Body of pancreas (tissue), 4 donors: ENCODE results near the gene LSM4. TPM values are rescaled to one million over a fixed set of nuclear protein-coding genes. Genes with fewer than 3 reads are reported as not detected.
"Not testable (repeated sequence)": the region's sequence is repeated elsewhere in the genome, so short reads cannot be mapped to it uniquely, and the experiment has no call there.

Experiments used
- ATAC-seq: fragments of 150-250 bp; one replicate; pipeline ENCODE4 v1.9.1; 2016
- DNase-seq, 4 donors: peaks; one replicate each; pipeline ENCODE4 v3.0.0-alpha.2; 2019
- H3K27ac ChIP-seq, 4 donors: fragments of 200-600 bp; sonication (generic); 1 replicate in 3 of 4; 2 replicates in 1 of 4; pipeline versions ENCODE4 v1.5.1 to v1.6.1; 2016 to 2019; ENCODE audit warnings: mild to moderate bottlenecking in 1 of 4, mixed read lengths in 1 of 4, moderate library complexity in 1 of 4
- H3K27me3 ChIP-seq, 2 donors: fragments of 200-600 bp; sonication (generic); one replicate each; pipeline ENCODE4 v1.6.0; 2016; ENCODE audit warnings: mild to moderate bottlenecking in 1 of 2
- H3K36me3 ChIP-seq, 2 donors: fragments of 200-600 bp; sonication (generic); replicated peaks in 1 of 2; 2 replicates each; pipeline ENCODE4 v1.5.1; 2016; ENCODE audit warnings: low read depth in 2 of 2; ENCODE audit not compliant: insufficient read depth in 1 of 2
- H3K4me1 ChIP-seq: fragments of 200-600 bp; sonication (generic); one replicate; pipeline ENCODE4 v1.6.0; 2016
- H3K4me3 ChIP-seq, 2 donors: fragments of 200-600 bp; sonication (generic); 1 replicate in 1 of 2; 2 replicates in 1 of 2; pipeline ENCODE4 v1.5.1; 2016 to 2019
- H3K9me3 ChIP-seq, 3 donors: fragments of 200-600 bp; sonication (generic); 1 replicate in 2 of 3; 2 replicates in 1 of 3; pipeline ENCODE4 v1.5.1; 2016
- POLR2A ChIP-seq, 3 donors: fragments of 450-650 bp; IDR thresholded peaks; one replicate each; pipeline ENCODE4 v1.6.1; 2016; ENCODE audit warnings: antibody characterized with exemption in 3 of 3, mild to moderate bottlenecking in 2 of 3
- WGBS, 2 donors: methylation state at CpG; one replicate each; pipeline ENCODE4 v1.1.5; 2017; 5-methylcytosine and 5-hydroxymethylcytosine counted together
- intact Hi-C: fragments of 100-400 bp; cut with DNase I; formaldehyde crosslinking; loops from one replicate; pipeline ENCODE4 v1.15.1; 2023
- total RNA-seq, 2 donors: library from RNA; depleted of rRNA; stranded (reverse); fragments of >200 nt; gene quantifications; one replicate each; pipeline ENCODE4 v1.1.0, GENCODE V29; 2016
- TF ChIP-seq, protein P1 (sequence below), 7 experiments: fragments of 450-650 bp in 4 of 7; fragments of 200-600 bp in 3 of 7; sonication (generic) in 3 of 7; IDR thresholded peaks; one replicate each; pipeline ENCODE4 v1.5.1; 2016 to 2019; ENCODE audit warnings: antibody characterized with exemption in 7 of 7

Gene LSM4
- total RNA-seq, 2 donors from 2014 or later: 45.7 to 94.6 TPM

DNA sequence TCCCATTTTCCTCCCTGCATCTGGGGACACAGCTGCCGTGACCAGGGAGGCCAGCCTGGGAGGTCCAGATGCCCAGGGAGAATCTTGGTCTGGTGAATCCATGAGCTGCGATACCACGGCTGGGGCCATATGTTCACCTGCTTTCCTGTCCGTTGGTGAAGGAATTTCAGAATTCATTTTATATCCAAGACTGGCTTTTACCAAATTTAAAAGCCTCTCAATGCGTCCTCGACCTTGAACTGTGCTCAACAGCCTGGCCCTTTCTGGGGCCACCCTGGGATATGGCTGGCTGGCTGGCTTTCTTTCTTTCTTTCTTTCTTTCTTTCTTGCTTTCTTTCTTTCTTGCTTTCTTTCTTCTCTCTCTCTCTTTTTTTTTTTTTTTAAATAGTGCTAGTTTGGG lies 40.9 kb upstream of the LSM4 start:
- intact Hi-C loops: no loop called here
- no peak for TF ChIP-seq POLR2A (IDR thresholded peaks at IDR 0.05)
- TF ChIP-seq, protein P1, sequence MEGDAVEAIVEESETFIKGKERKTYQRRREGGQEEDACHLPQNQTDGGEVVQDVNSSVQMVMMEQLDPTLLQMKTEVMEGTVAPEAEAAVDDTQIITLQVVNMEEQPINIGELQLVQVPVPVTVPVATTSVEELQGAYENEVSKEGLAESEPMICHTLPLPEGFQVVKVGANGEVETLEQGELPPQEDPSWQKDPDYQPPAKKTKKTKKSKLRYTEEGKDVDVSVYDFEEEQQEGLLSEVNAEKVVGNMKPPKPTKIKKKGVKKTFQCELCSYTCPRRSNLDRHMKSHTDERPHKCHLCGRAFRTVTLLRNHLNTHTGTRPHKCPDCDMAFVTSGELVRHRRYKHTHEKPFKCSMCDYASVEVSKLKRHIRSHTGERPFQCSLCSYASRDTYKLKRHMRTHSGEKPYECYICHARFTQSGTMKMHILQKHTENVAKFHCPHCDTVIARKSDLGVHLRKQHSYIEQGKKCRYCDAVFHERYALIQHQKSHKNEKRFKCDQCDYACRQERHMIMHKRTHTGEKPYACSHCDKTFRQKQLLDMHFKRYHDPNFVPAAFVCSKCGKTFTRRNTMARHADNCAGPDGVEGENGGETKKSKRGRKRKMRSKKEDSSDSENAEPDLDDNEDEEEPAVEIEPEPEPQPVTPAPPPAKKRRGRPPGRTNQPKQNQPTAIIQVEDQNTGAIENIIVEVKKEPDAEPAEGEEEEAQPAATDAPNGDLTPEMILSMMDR (IDR thresholded peaks at IDR 0.05): no peak
- Histone ChIP-seq H3K4me3 (no peak overlapping the region), H3K27me3 (no peaks in the 10 kb centered on the region), H3K27ac (peak overlapping the region; percentile 93 to 98 (median 96)), H3K36me3 (no peaks in the 10 kb centered on the region), H3K4me1 (peaks cover 52% of the 10 kb centered on the region), H3K9me3 (no peaks in the 10 kb centered on the region)
- WGBS, 2 donors: 76 to 80% methylated on average over 6 of the region's 6 CpGs
- DNase-seq: no peak
- ATAC-seq: no peak

DNA sequence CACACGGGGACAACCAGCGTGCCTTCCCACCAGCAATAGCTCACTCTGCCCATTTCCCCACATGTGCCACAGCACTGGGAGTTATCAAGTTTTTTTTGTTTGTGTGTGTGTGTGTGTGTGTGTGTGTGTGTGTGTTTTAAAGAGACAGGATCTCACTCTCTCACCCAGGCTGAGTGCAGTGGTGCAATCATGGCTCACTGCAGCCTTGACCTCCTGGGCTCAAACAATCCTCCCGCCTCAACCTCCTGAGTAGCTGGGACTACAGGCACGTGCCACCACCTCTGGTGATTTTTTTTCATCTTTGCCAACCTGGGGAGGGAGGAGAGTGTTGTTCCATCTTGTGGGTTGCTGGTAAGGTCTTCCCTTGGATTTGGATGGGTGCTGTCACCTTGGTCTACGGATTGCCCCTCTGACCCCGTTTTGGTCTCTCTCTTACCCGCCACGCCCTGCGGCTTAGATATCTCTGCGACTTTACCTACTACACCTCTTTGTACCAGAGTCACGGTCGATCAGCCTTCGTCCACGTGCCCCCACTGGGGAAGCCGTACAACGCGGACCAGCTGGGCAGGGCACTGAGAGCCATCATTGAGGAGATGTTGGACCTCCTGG lies 40.2 kb upstream of the LSM4 start:
- no peak for TF ChIP-seq POLR2A (IDR thresholded peaks at IDR 0.05)
- TF ChIP-seq, protein P1 (IDR thresholded peaks at IDR 0.05): no peak
- Histone ChIP-seq H3K27ac (peak overlapping the region in 3 of 4 donors; percentile 93 to 97 (median 95)), H3K4me1 (peaks cover 45% of the 10 kb centered on the region), H3K4me3 (no peak overlapping the region), H3K9me3 (no peaks in the 10 kb centered on the region), H3K27me3 (no peaks in the 10 kb centered on the region), H3K36me3 (no peaks in the 10 kb centered on the region)
- intact Hi-C loops: no loop called here
- WGBS, 2 donors: 88 to 89% methylated on average over 10 to 17 of the region's 17 CpGs
- no peak for DNase-seq
- ATAC-seq: no peak

DNA sequence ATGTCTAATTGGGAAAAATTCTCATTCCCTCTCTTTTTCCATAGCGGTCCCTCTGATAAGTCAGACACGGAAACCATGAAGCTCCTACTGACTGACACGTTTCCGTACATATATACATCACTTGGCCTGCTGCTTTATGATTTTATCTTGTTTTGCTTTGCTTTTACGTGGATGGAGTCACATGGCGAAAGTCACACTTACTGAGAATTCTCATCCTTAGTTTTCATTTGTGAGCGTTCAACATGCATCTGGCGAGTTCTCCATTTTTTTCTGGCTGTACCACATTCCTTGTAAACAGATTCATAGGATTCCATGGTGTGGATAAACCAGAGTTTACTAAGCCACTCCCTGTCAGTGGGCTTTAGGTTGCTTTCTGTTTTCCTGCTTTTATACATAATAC lies 38.8 kb upstream of the LSM4 start:
- DNase-seq: no peak

DNA sequence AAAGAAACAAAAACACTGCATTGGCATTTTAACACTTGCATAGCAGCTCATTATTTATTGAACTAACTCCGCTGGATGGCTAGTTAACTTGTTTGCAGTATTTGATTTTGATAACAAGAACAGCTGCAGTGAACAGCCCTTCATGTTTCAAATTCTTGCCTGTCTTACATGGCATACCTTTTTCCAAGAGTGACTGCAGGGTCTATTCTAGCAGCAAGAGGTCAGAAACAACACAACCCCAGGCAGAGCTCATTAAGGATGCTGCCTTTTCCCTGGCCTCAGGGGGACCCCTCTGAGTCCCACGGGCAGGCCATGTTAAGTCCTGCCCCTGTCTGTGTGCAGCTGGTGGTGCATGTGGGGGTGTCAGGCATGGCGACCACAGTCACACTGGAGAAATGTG lies 34.2 kb upstream of the LSM4 start:
- H3K27ac ChIP-seq: peak overlapping the region in 3 of 4 donors; percentile 44 to 60 (median 52)
- ATAC-seq: no peak
- intact Hi-C loops: no loop called here

More for the DNA sequence above, 38.8 kb upstream of the LSM4 start:
- Histone ChIP-seq H3K4me3 (no peak overlapping the region), H3K27me3 (no peaks in the 10 kb centered on the region), H3K9me3 (no peaks in the 10 kb centered on the region), H3K27ac (no peak overlapping the region), H3K36me3 (no peaks in the 10 kb centered on the region), H3K4me1 (peaks cover 48% of the 10 kb centered on the region)
- WGBS, 2 donors: 94 to 97% methylated on average over 8 of the region's 8 CpGs
- intact Hi-C loops: no loop called here
- no peak for ATAC-seq
- TF ChIP-seq, protein P1 (IDR thresholded peaks at IDR 0.05): no peak
- no peak for TF ChIP-seq POLR2A (IDR thresholded peaks at IDR 0.05)

DNA sequence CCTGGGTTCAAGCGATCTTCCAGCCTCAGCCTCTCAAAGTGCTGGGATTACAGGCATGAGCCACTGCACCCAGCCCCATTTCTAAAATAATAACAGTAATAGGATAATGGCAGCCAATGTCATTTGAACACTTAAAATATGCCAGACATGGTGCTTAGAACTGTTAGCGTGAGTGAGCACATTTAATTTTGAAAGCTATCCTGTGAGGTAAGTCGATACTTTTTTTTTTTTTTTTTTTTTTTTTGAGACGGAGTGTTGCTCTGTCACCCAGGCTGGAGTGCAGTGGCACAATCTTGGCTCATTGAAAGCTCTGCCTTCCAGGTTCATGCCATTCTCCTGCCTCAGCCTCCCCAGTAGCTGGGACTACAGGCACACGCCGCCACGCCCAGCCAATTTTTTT lies 31.9 kb upstream of the LSM4 start:
- H3K36me3 ChIP-seq, H3K4me3 ChIP-seq, ATAC-seq, H3K27ac ChIP-seq, intact Hi-C loops, H3K27me3 ChIP-seq, H3K9me3 ChIP-seq, DNase-seq: not testable (repeated sequence)
- H3K4me1 ChIP-seq: peaks cover 16% of the 10 kb centered on the region
- WGBS, 2 donors: 91 to 98% methylated on average over 7 of the region's 7 CpGs

More for the DNA sequence above, 34.2 kb upstream of the LSM4 start:
- 78 to 79% methylated on average over 3 of the region's 3 CpGs for WGBS, 2 donors
- H3K4me3 ChIP-seq: no peak overlapping the region
- DNase-seq: no peak
- H3K9me3 ChIP-seq: no peaks in the 10 kb centered on the region
- no peaks in the 10 kb centered on the region for H3K36me3 ChIP-seq
- TF ChIP-seq POLR2A (IDR thresholded peaks at IDR 0.05): no peak
- TF ChIP-seq, protein P1 (IDR thresholded peaks at IDR 0.05): no peak
- H3K4me1 ChIP-seq: peaks cover 16% of the 10 kb centered on the region
- no peaks in the 10 kb centered on the region for H3K27me3 ChIP-seq
